ENCODE data around the gene BCAP31. TPM values are rescaled to one million over a fixed set of nuclear protein-coding genes. Genes with fewer than 3 reads are reported as not detected.
"Not testable (repeated sequence)": the region's sequence is repeated elsewhere in the genome, so short reads cannot be mapped to it uniquely, and the experiment has no call there.

BCAP31 gene
- polyA plus RNA-seq, 1 experiment, result 222 TPM

DNA sequence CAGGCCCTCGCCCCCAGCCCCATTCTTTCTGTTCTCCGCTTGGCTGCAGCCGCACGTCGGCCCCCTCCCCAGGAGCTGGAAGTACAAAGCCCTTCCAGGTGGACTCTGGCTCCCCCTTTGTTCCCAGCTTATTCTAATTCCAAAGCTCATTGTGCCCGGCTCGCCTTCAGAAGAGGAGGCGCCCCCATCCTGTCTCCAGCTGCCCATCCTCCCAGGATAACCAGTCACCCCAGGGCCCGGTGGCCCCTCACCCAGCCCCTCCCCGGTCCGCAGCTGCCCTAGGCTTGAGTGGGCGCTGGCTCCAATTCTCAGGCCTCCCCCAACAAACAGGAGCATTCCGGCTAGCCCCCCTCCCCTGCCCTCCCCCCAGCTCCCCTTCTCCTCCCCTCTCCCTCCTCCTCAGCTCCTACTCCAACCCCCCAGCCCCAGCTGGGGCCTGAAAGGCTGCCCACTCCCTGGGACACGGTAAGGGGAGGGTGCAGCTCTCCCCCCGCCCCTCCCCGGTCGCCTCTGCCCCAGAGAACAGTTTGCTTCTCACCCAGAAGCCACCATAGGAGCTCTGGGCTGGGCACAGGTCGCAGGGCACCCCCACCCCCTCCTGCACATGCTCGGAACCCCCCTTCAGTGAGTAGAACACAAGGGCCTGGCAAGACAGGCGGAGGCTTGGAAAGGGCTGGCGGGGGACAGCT lies 39.6 kb downstream of the BCAP31 start:
- TF ChIP-seq, protein P1, sequence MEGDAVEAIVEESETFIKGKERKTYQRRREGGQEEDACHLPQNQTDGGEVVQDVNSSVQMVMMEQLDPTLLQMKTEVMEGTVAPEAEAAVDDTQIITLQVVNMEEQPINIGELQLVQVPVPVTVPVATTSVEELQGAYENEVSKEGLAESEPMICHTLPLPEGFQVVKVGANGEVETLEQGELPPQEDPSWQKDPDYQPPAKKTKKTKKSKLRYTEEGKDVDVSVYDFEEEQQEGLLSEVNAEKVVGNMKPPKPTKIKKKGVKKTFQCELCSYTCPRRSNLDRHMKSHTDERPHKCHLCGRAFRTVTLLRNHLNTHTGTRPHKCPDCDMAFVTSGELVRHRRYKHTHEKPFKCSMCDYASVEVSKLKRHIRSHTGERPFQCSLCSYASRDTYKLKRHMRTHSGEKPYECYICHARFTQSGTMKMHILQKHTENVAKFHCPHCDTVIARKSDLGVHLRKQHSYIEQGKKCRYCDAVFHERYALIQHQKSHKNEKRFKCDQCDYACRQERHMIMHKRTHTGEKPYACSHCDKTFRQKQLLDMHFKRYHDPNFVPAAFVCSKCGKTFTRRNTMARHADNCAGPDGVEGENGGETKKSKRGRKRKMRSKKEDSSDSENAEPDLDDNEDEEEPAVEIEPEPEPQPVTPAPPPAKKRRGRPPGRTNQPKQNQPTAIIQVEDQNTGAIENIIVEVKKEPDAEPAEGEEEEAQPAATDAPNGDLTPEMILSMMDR (IDR thresholded peaks at IDR 0.05; ENCODE audit: insufficient read depth, low read depth, low read length), result no peak
- Histone ChIP-seq H3K27me3 (ENCODE audit: control insufficient read depth, insufficient read depth, low read length) (no peaks in the 10 kb centered on the region), H3K4me3 (ENCODE audit: low read depth, low read length) (no peak overlapping the region), H3K36me3 (ENCODE audit: control insufficient read depth, insufficient read depth, low read length) (no peaks in the 10 kb centered on the region)
- POLR2A ChIA-PET, result no interaction called here
- CTCF ChIA-PET, result interaction anchor here (0.7 to 4.0 kb wide), 2 partner anchors 16 to 19 kb away, joined by 3 to 23 read pairs; no protein-coding TSS in a partner anchor
- no peak for DNase-seq (ENCODE audit: low read depth)

DNA sequence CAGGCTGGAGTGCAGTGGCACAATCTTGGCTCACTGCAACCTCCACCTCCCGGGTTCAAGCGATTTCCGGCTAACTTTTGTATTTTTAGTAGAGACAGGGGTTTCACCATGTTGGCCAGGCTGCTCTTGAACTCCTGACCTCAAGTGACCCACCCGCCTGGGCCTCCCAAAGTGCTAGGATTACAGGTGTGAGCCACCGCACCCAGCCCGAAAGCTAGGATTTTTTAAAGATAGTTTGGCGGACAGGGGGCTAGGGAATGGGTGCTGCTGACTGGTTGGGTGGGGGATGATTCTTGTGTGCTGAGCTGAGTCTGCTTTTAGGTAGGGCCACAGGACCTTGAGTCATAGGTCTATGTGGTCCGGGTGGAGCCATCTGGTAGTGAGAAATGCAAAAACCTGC lies 40.7 kb downstream of the BCAP31 start:
- H3K27me3 ChIP-seq (ENCODE audit: control insufficient read depth, insufficient read depth, low read length); H3K4me3 ChIP-seq (ENCODE audit: low read depth, low read length); POLR2A ChIA-PET; DNase-seq (ENCODE audit: low read depth); H3K36me3 ChIP-seq (ENCODE audit: control insufficient read depth, insufficient read depth, low read length): not testable (repeated sequence)
- CTCF ChIA-PET, result interaction anchor here (4.0 kb wide), 1 partner anchor 15 kb away, joined by 23 read pairs; no protein-coding TSS in a partner anchor

DNA sequence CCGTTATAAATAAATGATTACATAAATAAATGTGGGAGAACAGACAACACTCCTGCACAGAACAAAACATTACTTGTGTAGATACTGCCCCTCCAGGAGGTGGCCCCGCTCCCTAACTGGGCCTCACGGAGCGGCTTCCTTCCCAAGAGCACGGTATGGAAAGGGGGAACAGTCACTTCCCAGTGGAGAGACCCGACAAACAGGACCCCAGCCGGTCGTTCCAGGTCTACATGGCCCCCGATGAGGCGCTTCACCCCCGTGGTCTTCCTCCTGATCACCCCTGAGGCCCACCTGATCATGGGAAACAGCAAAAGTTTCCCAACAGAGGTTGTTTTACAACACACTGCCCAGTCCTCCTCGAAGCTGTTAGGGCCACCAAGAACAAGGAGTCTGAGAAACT lies 43.0 kb downstream of the BCAP31 start:
- ChIA-PET POLR2A (no interaction called here), CTCF (interaction anchor here (4.0 kb wide), 1 partner anchor 13 kb away, joined by 23 read pairs; no protein-coding TSS in a partner anchor)
- Histone ChIP-seq H3K27me3 (ENCODE audit: control insufficient read depth, insufficient read depth, low read length) (no peaks in the 10 kb centered on the region), H3K36me3 (ENCODE audit: control insufficient read depth, insufficient read depth, low read length) (no peaks in the 10 kb centered on the region), H3K4me3 (ENCODE audit: low read depth, low read length) (no peak overlapping the region)
- no peak for DNase-seq (ENCODE audit: low read depth)
- TF ChIP-seq, protein P1 (IDR thresholded peaks at IDR 0.05; ENCODE audit: insufficient read depth, low read depth, low read length), result no peak

DNA sequence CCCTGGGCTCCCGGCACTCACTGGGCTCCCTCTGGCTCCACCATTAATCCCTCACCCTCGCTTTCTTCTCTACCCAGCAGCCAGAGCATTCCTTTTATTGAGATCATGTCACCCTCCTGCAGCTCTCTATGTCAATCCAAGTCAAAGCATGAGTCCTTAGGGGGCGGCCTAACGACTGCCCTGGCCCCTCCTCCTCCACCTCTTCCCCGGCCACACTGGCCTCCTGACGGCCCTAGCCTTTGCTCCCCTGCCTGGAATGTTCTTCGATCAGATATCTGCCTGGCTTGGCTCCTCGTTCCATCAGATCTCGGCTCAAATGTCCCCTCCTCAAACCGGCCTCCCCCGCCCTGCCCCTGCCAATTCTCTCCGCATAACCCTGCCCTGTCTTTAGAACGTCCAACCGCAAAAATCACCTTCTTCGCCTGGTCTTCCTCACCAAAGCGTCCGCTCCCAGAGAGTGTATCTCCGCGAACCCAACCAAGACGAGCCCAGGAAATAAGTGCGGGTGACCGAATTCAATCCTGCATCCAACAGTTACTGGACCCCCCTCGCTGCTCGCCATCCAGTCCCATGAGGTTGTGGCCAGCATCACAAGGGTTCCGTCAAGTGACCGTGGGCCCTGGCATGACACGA lies 49.9 kb downstream of the BCAP31 start:
- no peak for DNase-seq (ENCODE audit: low read depth)
- TF ChIP-seq, protein P1 (IDR thresholded peaks at IDR 0.05; ENCODE audit: insufficient read depth, low read depth, low read length), result no peak
- ChIA-PET POLR2A (no interaction called here), CTCF (no interaction called here)
- Histone ChIP-seq H3K36me3 (ENCODE audit: control insufficient read depth, insufficient read depth, low read length) (no peaks in the 10 kb centered on the region), H3K27me3 (ENCODE audit: control insufficient read depth, insufficient read depth, low read length) (no peaks in the 10 kb centered on the region; the same call in 1 of the 2 replicates), H3K4me3 (ENCODE audit: low read depth, low read length) (no peak overlapping the region)

DNA sequence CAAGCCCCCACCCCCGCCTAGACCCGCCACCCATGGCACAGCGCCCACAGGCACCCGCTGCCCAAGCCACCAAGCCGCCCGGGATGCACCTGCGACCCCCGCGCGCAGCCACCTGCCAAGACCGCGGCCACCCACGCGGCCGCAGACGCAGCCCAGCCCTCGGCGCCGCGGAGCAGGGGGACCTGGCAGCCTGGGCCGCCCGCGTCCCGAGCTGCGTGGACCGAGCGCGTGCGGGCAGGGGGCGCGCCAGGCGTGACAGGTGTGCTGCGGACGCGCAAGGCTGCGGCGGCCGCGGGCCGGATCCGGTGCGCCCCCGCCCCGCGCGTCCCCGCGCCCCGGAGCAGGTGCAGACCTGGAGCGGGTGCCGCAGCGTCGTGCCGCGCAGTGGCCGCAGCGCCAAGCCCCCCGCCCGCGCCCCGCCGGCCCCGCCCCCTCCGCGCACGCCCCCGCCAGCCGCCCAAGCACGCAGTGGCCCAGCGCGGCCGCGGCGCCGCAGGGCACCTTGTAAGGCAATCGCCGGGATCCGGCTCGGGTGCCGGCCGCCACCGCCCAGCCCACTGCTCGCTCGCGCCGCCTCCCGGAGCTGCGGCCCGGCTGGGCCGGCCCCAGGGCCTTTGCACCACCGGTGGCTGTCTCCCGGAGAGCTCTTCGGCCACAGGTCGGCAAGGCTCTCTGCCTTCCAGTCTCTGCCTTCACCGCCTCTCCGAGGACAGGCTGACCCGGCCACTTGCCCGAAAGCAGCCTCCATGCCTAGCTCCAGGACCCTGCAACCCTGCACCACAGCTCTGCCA lies 50.6 kb downstream of the BCAP31 start, which contains the start of gene PNCK:
Gene PNCK, minus strand, starts transcription at position 386 of the 791 bp plus-strand sequence. CDS start 737 bp downstream, outside the sequence.
- ChIA-PET POLR2A (no interaction called here), CTCF (no interaction called here)

More for the DNA sequence above, 50.6 kb downstream of the BCAP31 start, which contains the start of gene PNCK:
- no peaks in the 10 kb centered on the region; the same call in 1 of the 2 replicates for H3K27me3 ChIP-seq (ENCODE audit: control insufficient read depth, insufficient read depth, low read length)
- H3K36me3 ChIP-seq (ENCODE audit: control insufficient read depth, insufficient read depth, low read length), result no peaks in the 10 kb centered on the region
- TF ChIP-seq, protein P1 (IDR thresholded peaks at IDR 0.05; ENCODE audit: insufficient read depth, low read depth, low read length), result no peak
- H3K4me3 ChIP-seq (ENCODE audit: low read depth, low read length), result no peak within 1 kb of the TSS
- DNase-seq (ENCODE audit: low read depth), result no peak
